SH-SY5Y (cell line): ENCODE data around the gene ARAF.

Source experiments
- GATA2 ChIP-seq: IDR thresholded peaks from 2 replicates; pipeline ENCODE4 v1.6.1; 2011; ENCODE audit warnings: mild to moderate bottlenecking, low read depth, low read length
- GATA3 ChIP-seq: IDR thresholded peaks from 2 replicates; pipeline ENCODE4 v1.6.1; 2011; ENCODE audit warnings: low read depth, mild to moderate bottlenecking, low read length, moderate library complexity

- TF ChIP-seq GATA2 (no peak), GATA3 (no peak)
Observed at GRCh38 chrX:47543496-47543895, 17.5 kb upstream of the ARAF start.
